MCF 10A (cell line): ENCODE results near the gene GZF1. TPM values are rescaled to one million over a fixed set of nuclear protein-coding genes. Genes with fewer than 3 reads are reported as not detected.

ENCODE experiments used
- BruUV-seq: library from RNA; stranded (reverse); fragments of 400-500 nt; replicated peaks from 2 replicates; lab custom pipeline; 2021; lab: Mats Ljungman, UMichigan
- CTCF ChIA-PET: fragments of 300-600 bp; sonication (Branson Sonifier 250); formaldehyde crosslinking; extraction: SDS; loops from one replicate; lab custom pipeline; 2021; ENCODE audit warnings: antibody characterized with exemption, inconsistent platforms; lab: Yijun Ruan, JAX
- POLR2A ChIA-PET: fragments of 300-600, 350-650 bp; sonication (Branson Sonifier 250); formaldehyde crosslinking; extraction: SDS; loops from one replicate; lab custom pipeline; 2020; ENCODE audit warnings: antibody characterized with exemption, inconsistent platforms; lab: Yijun Ruan, JAX
- DNase-seq: peaks from one replicate; pipeline ENCODE4 v3.0.0-alpha.2; 2018; ENCODE audit not compliant: unreplicated experiment
- H3K27ac Mint-ChIP-seq: one replicate; pipeline ENCODE4 v1.8.0; 2022; ENCODE audit warnings: mild to moderate bottlenecking, low read depth, mixed read lengths; ENCODE audit not compliant: unreplicated experiment
- H3K27me3 Mint-ChIP-seq: one replicate; pipeline ENCODE4 v1.8.0; 2022; ENCODE audit warnings: mixed read lengths; ENCODE audit not compliant: insufficient read depth, unreplicated experiment
- H3K36me3 Mint-ChIP-seq: one replicate; pipeline ENCODE4 v1.8.0; 2022; ENCODE audit warnings: mild to moderate bottlenecking, moderate library complexity, mixed read lengths; ENCODE audit not compliant: insufficient read depth, unreplicated experiment
- H3K4me1 Mint-ChIP-seq: one replicate; pipeline ENCODE4 v1.8.0; 2022; ENCODE audit warnings: mixed read lengths; ENCODE audit not compliant: insufficient read depth, unreplicated experiment
- H3K4me3 Mint-ChIP-seq: one replicate; pipeline ENCODE4 v1.8.0; 2022; ENCODE audit warnings: mild to moderate bottlenecking, moderate library complexity, mixed read lengths; ENCODE audit not compliant: unreplicated experiment
- H3K9me3 Mint-ChIP-seq: one replicate; pipeline ENCODE4 v1.8.0; 2022; ENCODE audit warnings: mixed read lengths; ENCODE audit not compliant: unreplicated experiment
- intact Hi-C: fragments of 100-400 bp; cut with micrococcal nuclease; formaldehyde crosslinking; loops from 2 replicates; pipeline ENCODE4 v1.14.1; 2022
- total RNA-seq: library from RNA; stranded (reverse); gene quantifications from 2 replicates; pipeline ENCODE4 v1.2.3, GENCODE V29; 2022
- TF ChIP-seq, protein P1 (sequence below): fragments of 200-600 bp; IDR thresholded peaks from one replicate; pipeline ENCODE4 v1.8.0; 2022; ENCODE audit warnings: antibody characterized with exemption, mild to moderate bottlenecking; ENCODE audit not compliant: unreplicated experiment

GZF1 gene
- total RNA-seq, 1 experiment from 2014 or later: 15.5 TPM

DNA sequence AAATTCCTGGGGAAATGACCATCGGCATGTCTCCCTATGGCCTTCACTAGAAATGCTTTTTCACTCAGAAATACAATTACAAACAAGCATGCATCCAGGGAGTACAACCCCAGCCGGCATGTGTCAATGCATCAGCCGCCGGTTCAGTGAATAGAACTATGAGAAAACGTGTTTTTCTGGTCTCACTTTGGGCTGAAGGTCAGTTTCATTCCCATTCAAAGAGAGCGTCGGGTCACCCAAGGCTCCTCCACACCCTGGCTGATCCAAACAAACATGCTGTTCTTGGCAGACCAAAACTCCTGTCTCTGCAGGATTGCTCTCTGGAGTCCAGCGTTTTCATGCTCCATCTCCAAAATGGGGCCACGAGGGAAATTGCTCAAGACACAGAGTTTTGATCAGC lies 46.9 kb upstream of the GZF1 start:
- Mint-ChIP-seq H3K27me3 (no peaks in the 10 kb centered on the region), H3K9me3 (no peaks in the 10 kb centered on the region), H3K27ac (no peak overlapping the region), H3K36me3 (no peaks in the 10 kb centered on the region), H3K4me1 (no peaks in the 10 kb centered on the region), H3K4me3 (no peak overlapping the region)
- no TSS peak for BruUV-seq
- intact Hi-C loops: no loop called here
- ChIA-PET POLR2A (no interaction called here), CTCF (interaction anchor here (0.7 to 1.0 kb wide), 2 partner anchors 20 to 24 kb away, joined by 3 read pairs; no protein-coding TSS in a partner anchor)
- TF ChIP-seq, protein P1, sequence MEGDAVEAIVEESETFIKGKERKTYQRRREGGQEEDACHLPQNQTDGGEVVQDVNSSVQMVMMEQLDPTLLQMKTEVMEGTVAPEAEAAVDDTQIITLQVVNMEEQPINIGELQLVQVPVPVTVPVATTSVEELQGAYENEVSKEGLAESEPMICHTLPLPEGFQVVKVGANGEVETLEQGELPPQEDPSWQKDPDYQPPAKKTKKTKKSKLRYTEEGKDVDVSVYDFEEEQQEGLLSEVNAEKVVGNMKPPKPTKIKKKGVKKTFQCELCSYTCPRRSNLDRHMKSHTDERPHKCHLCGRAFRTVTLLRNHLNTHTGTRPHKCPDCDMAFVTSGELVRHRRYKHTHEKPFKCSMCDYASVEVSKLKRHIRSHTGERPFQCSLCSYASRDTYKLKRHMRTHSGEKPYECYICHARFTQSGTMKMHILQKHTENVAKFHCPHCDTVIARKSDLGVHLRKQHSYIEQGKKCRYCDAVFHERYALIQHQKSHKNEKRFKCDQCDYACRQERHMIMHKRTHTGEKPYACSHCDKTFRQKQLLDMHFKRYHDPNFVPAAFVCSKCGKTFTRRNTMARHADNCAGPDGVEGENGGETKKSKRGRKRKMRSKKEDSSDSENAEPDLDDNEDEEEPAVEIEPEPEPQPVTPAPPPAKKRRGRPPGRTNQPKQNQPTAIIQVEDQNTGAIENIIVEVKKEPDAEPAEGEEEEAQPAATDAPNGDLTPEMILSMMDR: no peak
- no peak for DNase-seq

DNA sequence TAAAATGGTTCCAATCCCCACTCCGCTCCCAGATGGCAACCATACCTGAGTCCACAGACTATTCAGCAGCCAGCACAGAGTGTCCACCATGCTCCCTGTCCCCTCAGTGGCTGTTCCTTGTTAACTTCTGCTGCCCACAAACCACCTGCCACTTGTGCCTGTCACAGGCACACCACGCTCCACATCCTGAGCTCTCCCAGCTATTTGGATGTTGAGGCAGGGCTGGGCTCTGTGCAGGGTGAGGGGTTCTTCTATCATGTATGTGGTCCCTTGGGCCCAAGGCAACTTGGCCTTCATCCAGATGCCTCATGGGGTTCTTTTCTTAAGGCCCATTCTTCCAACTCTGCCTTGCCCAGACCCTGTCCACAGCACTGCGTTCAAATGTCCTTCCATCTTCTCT lies 45.4 kb upstream of the GZF1 start:
- no peak for DNase-seq
- Mint-ChIP-seq H3K36me3 (no peaks in the 10 kb centered on the region), H3K27ac (no peak overlapping the region), H3K27me3 (no peaks in the 10 kb centered on the region), H3K4me1 (no peaks in the 10 kb centered on the region), H3K9me3 (no peaks in the 10 kb centered on the region), H3K4me3 (no peak overlapping the region)
- no TSS peak for BruUV-seq
- ChIA-PET POLR2A (no interaction called here), CTCF (interaction anchor here (0.5 kb wide), 1 partner anchor 288 kb away, joined by 3 read pairs; no protein-coding TSS in a partner anchor)
- intact Hi-C loops: no loop called here
- TF ChIP-seq, protein P1: no peak

DNA sequence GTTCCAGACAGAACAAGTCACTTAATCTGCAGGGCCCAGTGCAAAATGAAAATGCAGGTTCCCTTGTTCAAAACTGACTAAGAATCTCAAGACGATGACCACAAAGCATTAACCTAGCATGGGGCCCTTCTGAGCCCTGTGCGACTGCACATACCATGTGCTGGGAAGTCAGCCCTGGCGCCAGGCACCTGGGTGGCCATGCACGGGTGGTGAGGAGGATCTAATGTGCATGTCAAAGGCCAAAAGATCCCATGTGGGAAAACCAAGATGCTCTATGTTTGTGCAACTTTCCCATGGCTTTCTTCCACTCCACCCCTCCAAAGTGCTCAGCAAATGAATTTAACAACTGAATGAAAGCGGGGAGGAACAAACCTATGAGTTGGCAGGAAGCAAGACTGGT lies 44.9 kb upstream of the GZF1 start:
- no peaks in the 10 kb centered on the region for H3K4me1 Mint-ChIP-seq
- ChIA-PET CTCF (interaction anchor here (1.1 kb wide), 1 partner anchor 22 kb away, joined by 3 read pairs; no protein-coding TSS in a partner anchor), POLR2A (no interaction called here)
- H3K4me3 Mint-ChIP-seq: no peak overlapping the region
- H3K36me3 Mint-ChIP-seq: peaks cover 4% of the 10 kb centered on the region
- H3K27ac Mint-ChIP-seq: no peak overlapping the region
- H3K9me3 Mint-ChIP-seq: no peaks in the 10 kb centered on the region
- no peaks in the 10 kb centered on the region for H3K27me3 Mint-ChIP-seq
- intact Hi-C loops: no loop called here
- TF ChIP-seq, protein P1: no peak
- no TSS peak for BruUV-seq
- no peak for DNase-seq

DNA sequence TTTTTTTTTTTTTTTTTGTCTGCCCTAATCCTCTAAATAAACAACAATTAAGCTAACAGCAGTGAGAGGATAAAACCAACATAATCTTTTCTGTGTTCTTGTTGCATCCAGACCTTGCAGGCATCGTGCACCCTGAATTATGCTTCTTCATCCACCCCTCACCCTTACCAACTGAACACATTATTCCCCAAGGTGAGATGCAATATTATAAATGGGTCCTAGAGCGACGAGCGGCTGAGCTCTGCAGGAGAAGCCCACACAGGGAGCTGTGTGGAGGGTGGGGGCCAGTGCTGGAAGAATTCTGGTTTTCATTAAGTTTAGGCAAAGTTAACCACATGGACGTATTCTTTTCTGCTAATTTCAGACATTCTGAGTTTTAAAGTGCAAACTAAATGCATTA lies 43.6 kb upstream of the GZF1 start:
- H3K27ac Mint-ChIP-seq: no peak overlapping the region
- intact Hi-C loops: no loop called here
- no peak overlapping the region for H3K4me3 Mint-ChIP-seq
- no peak for DNase-seq
- BruUV-seq: no TSS peak
- TF ChIP-seq, protein P1: no peak
- no peaks in the 10 kb centered on the region for H3K9me3 Mint-ChIP-seq
- H3K36me3 Mint-ChIP-seq: peaks cover 5% of the 10 kb centered on the region
- POLR2A ChIA-PET: interaction anchor here (1.0 kb wide), 1 partner anchor 9 kb away, joined by 3 read pairs; no protein-coding TSS in a partner anchor
- CTCF ChIA-PET: interaction anchor here (0.7 to 1.3 kb wide), 4 partner anchors 9 to 1540 kb away, joined by 3 to 5 read pairs (median 4); no protein-coding TSS in a partner anchor
- no peaks in the 10 kb centered on the region for H3K4me1 Mint-ChIP-seq
- no peaks in the 10 kb centered on the region for H3K27me3 Mint-ChIP-seq
